Occipital lobe (tissue), 2 donors: Measurements from ENCODE around the gene CEP95. TPM values are rescaled to one million over a fixed set of nuclear protein-coding genes. Genes with fewer than 3 reads are reported as not detected.
"Not testable (repeated sequence)": the region's sequence is repeated elsewhere in the genome, so short reads cannot be mapped to it uniquely, and the experiment has no call there.

Experiments used
- DNase-seq: peaks from one replicate; lab custom pipeline; 2025; lab: John Stamatoyannopoulos, UW
- total RNA-seq: library from RNA; depleted of rRNA; stranded (reverse); fragments of >200 nt; gene quantifications from one replicate; pipeline ENCODE4 v1.2.3, GENCODE V29; 2014

Gene CEP95
- total RNA-seq, 1 donor from 2014 or later, result 106 TPM

GRCh38 chr17:64495300-64495699, 11.5 kb upstream of the CEP95 start:
- not testable (repeated sequence) for DNase-seq

DNA sequence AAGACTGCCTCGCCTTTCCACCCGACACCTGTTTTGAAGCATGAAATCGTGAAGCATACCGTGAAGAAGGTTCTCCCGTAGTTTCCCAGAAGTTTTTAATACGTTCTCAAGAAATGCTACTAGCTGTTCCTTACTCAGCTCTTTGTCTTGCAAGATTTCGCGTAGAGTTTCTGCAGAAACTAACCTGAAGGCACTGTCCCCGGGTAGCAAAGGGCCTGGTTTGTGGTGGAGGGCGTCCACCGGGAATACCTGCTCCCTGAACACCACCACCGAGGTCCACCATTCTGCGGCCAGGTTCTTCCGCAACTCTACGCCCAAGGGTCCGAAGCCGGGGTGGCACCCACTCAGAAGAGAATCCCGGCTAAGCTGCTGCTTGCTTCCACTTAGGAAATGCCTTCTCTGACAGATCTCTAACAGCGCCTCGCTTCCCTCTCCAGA, 10.4 kb upstream of the CEP95 start:
- no peak for DNase-seq

GRCh38 chr17:64496786-64497564, 9.8 kb upstream of the CEP95 start, which contains the start of gene POLG2:
TSS of gene POLG2 (minus strand) at chr17:64497054. CDS start at chr17:64496968, 86 bp downstream.
- peak; percentile 82 for DNase-seq

DNA sequence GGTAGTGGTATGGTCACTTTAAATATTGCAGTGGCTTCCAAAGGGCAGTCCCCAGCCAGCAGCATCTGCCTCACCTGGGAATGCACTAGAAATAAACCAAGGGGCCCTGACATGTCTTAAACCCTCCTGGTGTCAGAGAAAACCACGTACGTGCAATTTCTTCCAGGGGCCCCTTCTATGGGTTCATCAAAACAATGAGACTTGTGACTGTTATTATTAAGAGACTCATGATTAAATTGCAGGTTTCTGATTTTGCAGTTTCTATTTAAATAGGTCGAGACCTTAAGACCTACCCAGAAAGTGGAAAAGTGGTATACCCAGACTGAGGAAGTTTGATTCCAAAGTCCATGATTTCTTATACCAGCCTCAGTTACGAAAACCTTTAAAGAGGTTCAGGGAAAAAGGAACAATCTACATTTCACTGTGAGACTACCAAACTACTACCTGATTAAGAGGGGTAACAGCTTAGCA, 9.2 kb upstream of the CEP95 start:
- DNase-seq, result no peak

GRCh38 chr17:64498308-64499203, 8.2 kb upstream of the CEP95 start:
- DNase-seq, result no peak

DNA sequence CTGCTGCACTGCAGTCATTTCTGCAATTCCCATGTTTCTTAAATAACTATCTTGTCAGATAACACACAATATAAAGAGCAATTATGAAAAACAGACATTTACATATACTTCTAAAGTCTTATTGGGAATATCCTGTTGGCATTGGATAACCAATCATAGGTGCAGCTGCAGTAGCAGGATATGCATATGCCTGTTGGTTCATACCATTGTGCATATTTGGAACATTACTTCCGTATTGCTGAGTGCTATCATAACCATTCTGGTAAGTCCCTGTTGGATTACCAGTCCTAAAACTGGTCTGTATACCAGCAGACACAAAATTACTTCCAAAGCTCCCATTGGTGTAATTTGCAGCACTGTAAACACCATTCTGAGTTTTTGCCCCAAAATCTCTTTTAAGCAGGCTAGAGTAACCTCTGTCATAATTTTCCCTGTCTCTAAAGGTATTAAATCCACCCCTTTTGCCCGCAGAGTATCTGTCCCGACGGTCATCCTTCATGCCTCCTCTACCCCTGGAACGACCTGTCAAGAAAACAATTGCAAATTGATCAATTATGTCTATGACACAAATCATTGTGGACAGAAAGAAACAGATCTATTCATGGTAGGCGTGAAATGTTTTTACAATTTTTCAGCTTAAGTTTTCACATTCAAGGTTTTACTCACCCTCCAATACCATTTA, 6.8 kb upstream of the CEP95 start:
- no peak for DNase-seq

- DNase-seq, result no peak
Measured at GRCh38 chr17:64500487-64500859, 6.3 kb upstream of the CEP95 start.

GRCh38 chr17:64500862-64501765, 5.7 kb upstream of the CEP95 start:
- DNase-seq, result no peak

GRCh38 chr17:64502021-64502420, 4.8 kb upstream of the CEP95 start:
- DNase-seq, result no peak

- no peak for DNase-seq
Measured at GRCh38 chr17:64502809-64503208, 4.0 kb upstream of the CEP95 start.

DNA sequence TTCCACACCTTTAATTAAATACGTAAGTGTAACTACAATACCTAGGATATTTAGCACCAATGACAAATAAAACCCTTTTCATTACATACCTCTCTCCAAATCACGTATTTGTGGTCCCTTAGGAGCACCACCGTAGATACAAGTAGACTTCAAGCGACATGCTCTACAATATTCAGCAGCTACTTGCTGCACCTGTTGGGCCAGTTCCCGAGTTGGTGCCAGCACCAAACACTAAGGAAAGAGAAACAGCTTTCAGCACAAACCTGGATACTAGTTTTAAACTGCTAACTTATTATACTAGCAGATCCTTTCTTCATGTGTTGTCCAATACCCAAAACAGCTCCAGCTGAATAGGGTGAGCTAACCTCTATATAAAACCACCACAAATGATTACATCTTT, 3.4 kb upstream of the CEP95 start:
- no peak for DNase-seq

- DNase-seq, result no peak
Measured at GRCh38 chr17:64503821-64504768, 2.7 kb upstream of the CEP95 start.

DNA sequence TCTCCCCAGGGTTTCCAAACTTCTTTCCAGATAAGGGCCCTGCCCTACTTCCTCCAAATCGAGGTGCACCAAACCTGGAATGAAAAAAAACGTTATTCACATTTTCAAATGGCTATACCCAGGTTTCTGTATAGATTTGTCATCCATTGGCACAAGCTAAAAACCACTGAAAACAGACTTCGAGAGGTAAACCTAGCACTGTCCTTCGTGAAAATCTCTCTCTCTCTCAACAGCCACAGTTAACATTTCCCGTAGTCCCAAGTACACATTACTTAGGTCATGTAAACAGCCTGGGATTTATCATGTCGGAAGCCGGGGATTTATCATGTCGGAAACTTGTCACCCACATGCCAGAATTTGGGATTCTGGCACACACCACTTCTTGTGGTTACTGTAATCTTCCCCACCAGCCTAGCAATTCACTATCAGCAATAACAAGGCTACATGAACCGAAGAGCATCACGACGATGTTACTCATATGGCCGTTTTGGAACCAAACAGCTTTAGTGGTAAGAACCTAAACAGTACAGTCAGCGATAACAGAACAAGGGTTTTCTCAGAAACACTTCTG, 1.9 kb upstream of the CEP95 start:
- no peak for DNase-seq

GRCh38 chr17:64505340-64506200, 1.2 kb upstream of the CEP95 start:
- DNase-seq, result peak; percentile 76

DNA sequence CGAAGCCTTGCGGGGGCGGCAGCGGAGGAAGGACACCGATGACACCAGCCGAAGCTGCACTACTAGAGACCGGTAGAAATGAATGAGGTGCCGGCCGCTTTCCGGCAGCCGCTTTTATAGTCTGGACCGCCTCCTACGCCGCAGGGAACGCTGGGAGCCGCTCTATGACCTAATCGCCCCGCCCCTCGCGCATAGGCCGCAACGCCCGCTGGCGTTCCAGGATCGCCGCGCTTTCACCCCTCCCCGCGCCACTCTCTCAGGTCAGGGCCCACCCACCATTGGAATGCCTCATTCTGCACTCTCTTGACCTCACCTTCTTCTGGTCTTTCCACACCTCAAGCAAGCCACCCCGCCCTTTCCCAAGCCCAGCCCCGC, 589 bp upstream of the CEP95 start, which contains the start of gene DDX5:
DDX5 (minus strand) TSS at position 89 of the 375 bp plus-strand sequence. CDS start 170 bp downstream, outside the sequence.
- peak; percentile 96 for DNase-seq

DNA sequence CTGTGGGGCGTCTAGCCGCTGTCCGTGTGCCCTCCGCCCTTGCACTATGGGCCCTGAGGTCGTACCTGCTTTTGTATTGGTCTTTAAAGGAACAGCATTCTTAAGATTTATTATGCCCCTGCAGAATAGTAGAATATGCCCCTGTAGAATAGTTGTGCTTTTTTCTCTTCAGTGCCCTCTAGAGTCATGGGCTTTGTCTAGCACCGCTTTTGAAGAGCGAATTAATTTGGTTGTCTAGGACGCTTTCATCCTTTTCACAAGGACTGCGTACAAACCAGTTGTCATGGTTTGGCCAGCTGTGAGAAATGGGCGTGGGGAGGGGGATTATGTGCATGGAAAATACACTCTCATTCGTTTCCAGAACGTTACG, 621 bp downstream of the CEP95 start:
- peak; percentile 43 for DNase-seq

DNA sequence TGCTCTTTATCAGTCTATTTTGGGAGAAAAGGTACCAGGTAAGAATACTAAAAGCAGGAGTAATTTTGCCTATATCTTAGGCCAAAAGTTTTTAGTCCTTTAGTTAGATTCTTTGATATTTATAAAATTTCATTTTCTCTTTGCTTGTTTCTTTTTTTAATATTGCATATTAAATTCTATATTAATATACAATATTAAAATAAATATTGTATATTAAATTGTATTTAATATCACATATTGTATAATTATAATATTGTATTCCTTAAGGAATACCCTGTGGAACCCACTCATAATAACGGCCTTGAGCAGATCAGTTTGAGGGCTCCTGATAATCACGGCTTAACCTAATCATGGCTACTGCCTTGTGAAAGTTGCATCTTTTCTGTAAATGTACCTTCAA, 1.9 kb downstream of the CEP95 start:
- no peak for DNase-seq

DNA sequence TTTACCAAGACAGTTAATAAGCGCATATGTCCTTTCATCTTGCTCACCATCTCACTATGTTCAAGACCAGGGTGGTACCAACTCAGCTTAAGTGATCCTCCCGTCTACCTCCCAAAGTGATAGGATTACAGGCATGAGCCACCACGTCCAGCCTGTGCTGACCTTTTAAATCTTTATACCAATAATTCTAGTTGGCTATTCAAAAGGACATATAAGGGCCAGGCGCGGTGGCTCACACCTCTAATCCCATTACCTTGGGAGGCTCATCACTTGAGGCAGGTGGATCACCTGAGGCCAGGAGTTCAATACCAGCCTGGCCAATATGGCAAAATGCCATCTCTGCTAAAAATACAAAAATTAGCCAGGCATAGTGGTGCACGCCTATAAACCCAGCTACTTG, 2.4 kb downstream of the CEP95 start:
- DNase-seq, result no peak
